ENCODE results near the gene ATCAY.
A peak's percentile ranks its signal among the peaks of the same experiment; 100 is the strongest.
"Not testable (repeated sequence)": the region's sequence is repeated elsewhere in the genome, so short reads cannot be mapped to it uniquely, and the experiment has no call there.

Gene ATCAY

GRCh38 chr19:3855320-3855719, 25.2 kb upstream of the ATCAY start:
- no peak overlapping the region for H2AFZ ChIP-seq (ENCODE audit: low read length, unreplicated experiment)
- peaks cover 2% of the 10 kb centered on the region for H3K4me1 ChIP-seq (ENCODE audit: control insufficient read depth, insufficient read depth, low read length, unreplicated experiment)

GRCh38 chr19:3857449-3858003, 23.0 kb upstream of the ATCAY start:
- Histone ChIP-seq H3K27ac (ENCODE audit: low read depth, low read length) (no peak overlapping the region), H3K36me3 (ENCODE audit: insufficient read depth, low read length) (no peaks in the 10 kb centered on the region), H3K79me2 (ENCODE audit: control insufficient read depth, insufficient read depth, low read length, unreplicated experiment) (peaks cover under 1% of the 10 kb centered on the region), H3K4me1 (ENCODE audit: control insufficient read depth, insufficient read depth, low read length, unreplicated experiment) (no peaks in the 10 kb centered on the region), H3K27me3 (ENCODE audit: insufficient read depth, low read length) (no peaks in the 10 kb centered on the region), H2AFZ (ENCODE audit: low read length, unreplicated experiment) (no peak overlapping the region), H3K4me3 (ENCODE audit: low read depth, low read length) (no peak overlapping the region)

More at GRCh38 chr19:3855320-3855719, 25.2 kb upstream of the ATCAY start:
- peaks cover 9% of the 10 kb centered on the region; the same call in 1 of the 2 replicates for H3K36me3 ChIP-seq (ENCODE audit: insufficient read depth, low read length)
- no peak overlapping the region for H3K4me3 ChIP-seq (ENCODE audit: low read depth, low read length)
- H3K27me3 ChIP-seq (ENCODE audit: insufficient read depth, low read length) = no peaks in the 10 kb centered on the region
- no peaks in the 10 kb centered on the region for H3K79me2 ChIP-seq (ENCODE audit: control insufficient read depth, insufficient read depth, low read length, unreplicated experiment)
- no peak overlapping the region for H3K27ac ChIP-seq (ENCODE audit: low read depth, low read length)

GRCh38 chr19:3860499-3860898, 20.0 kb upstream of the ATCAY start:
- Histone ChIP-seq H3K27ac (ENCODE audit: low read depth, low read length) (no peak overlapping the region), H3K4me1 (ENCODE audit: control insufficient read depth, insufficient read depth, low read length, unreplicated experiment) (no peaks in the 10 kb centered on the region), H3K79me2 (ENCODE audit: control insufficient read depth, insufficient read depth, low read length, unreplicated experiment) (peaks cover 7% of the 10 kb centered on the region), H3K4me3 (ENCODE audit: low read depth, low read length) (no peak overlapping the region), H3K27me3 (ENCODE audit: insufficient read depth, low read length) (no peaks in the 10 kb centered on the region), H2AFZ (ENCODE audit: low read length, unreplicated experiment) (no peak overlapping the region), H3K36me3 (ENCODE audit: insufficient read depth, low read length) (no peaks in the 10 kb centered on the region)

- H2AFZ ChIP-seq (ENCODE audit: low read length, unreplicated experiment) = no peak overlapping the region
- H3K4me3 ChIP-seq (ENCODE audit: low read depth, low read length) = no peak overlapping the region
- H3K36me3 ChIP-seq (ENCODE audit: insufficient read depth, low read length) = no peaks in the 10 kb centered on the region
- H3K27me3 ChIP-seq (ENCODE audit: insufficient read depth, low read length) = no peaks in the 10 kb centered on the region
- H3K79me2 ChIP-seq (ENCODE audit: control insufficient read depth, insufficient read depth, low read length, unreplicated experiment) = peaks cover 15% of the 10 kb centered on the region
- peaks cover 5% of the 10 kb centered on the region for H3K4me1 ChIP-seq (ENCODE audit: control insufficient read depth, insufficient read depth, low read length, unreplicated experiment)
- H3K27ac ChIP-seq (ENCODE audit: low read depth, low read length) = no peak overlapping the region
Observed at GRCh38 chr19:3862826-3863500, 17.5 kb upstream of the ATCAY start.

- Histone ChIP-seq H3K4me3 (ENCODE audit: low read depth, low read length) (no peak overlapping the region), H2AFZ (ENCODE audit: low read length, unreplicated experiment) (no peak overlapping the region), H3K27me3 (ENCODE audit: insufficient read depth, low read length) (no peaks in the 10 kb centered on the region), H3K27ac (ENCODE audit: low read depth, low read length) (no peak overlapping the region), H3K36me3 (ENCODE audit: insufficient read depth, low read length) (no peaks in the 10 kb centered on the region), H3K79me2 (ENCODE audit: control insufficient read depth, insufficient read depth, low read length, unreplicated experiment) (peaks cover 18% of the 10 kb centered on the region), H3K4me1 (ENCODE audit: control insufficient read depth, insufficient read depth, low read length, unreplicated experiment) (peaks cover 5% of the 10 kb centered on the region)
Observed at GRCh38 chr19:3863648-3864047, 16.8 kb upstream of the ATCAY start.

GRCh38 chr19:3866910-3867638, 13.4 kb upstream of the ATCAY start:
- Histone ChIP-seq H3K4me3 (ENCODE audit: low read depth, low read length) (no peak overlapping the region), H3K36me3 (ENCODE audit: insufficient read depth, low read length) (no peaks in the 10 kb centered on the region), H3K27me3 (ENCODE audit: insufficient read depth, low read length) (no peaks in the 10 kb centered on the region), H3K79me2 (ENCODE audit: control insufficient read depth, insufficient read depth, low read length, unreplicated experiment) (peaks cover 18% of the 10 kb centered on the region), H3K4me1 (ENCODE audit: control insufficient read depth, insufficient read depth, low read length, unreplicated experiment) (peaks cover 5% of the 10 kb centered on the region), H2AFZ (ENCODE audit: low read length, unreplicated experiment) (no peak overlapping the region), H3K27ac (ENCODE audit: low read depth, low read length) (no peak overlapping the region)

- no peaks in the 10 kb centered on the region for H3K27me3 ChIP-seq (ENCODE audit: insufficient read depth, low read length)
- H2AFZ ChIP-seq (ENCODE audit: low read length, unreplicated experiment) = peak overlapping the region; percentile 50
- H3K4me3 ChIP-seq (ENCODE audit: low read depth, low read length) = peak overlapping the region; percentile 86
- H3K79me2 ChIP-seq (ENCODE audit: control insufficient read depth, insufficient read depth, low read length, unreplicated experiment) = peaks cover 15% of the 10 kb centered on the region
- H3K36me3 ChIP-seq (ENCODE audit: insufficient read depth, low read length) = no peaks in the 10 kb centered on the region
- H3K27ac ChIP-seq (ENCODE audit: low read depth, low read length) = peak overlapping the region; percentile 26; the same call in 1 of the 2 replicates
- peaks cover 5% of the 10 kb centered on the region for H3K4me1 ChIP-seq (ENCODE audit: control insufficient read depth, insufficient read depth, low read length, unreplicated experiment)
Observed at GRCh38 chr19:3867971-3868769, 12.3 kb upstream of the ATCAY start.

- Histone ChIP-seq H3K4me1 (ENCODE audit: control insufficient read depth, insufficient read depth, low read length, unreplicated experiment) (peaks cover 5% of the 10 kb centered on the region), H3K4me3 (ENCODE audit: low read depth, low read length) (peak within 1 kb of the TSS; percentile 86), H3K36me3 (ENCODE audit: insufficient read depth, low read length) (no peaks in the 10 kb centered on the region), H3K27me3 (ENCODE audit: insufficient read depth, low read length) (no peaks in the 10 kb centered on the region), H3K79me2 (ENCODE audit: control insufficient read depth, insufficient read depth, low read length, unreplicated experiment) (peaks cover 15% of the 10 kb centered on the region), H2AFZ (ENCODE audit: low read length, unreplicated experiment) (peak within 1 kb of the TSS; percentile 50), H3K27ac (ENCODE audit: low read depth, low read length) (peak within 1 kb of the TSS; percentile 26; the same call in 1 of the 2 replicates)
Observed at GRCh38 chr19:3868770-3869456, 11.6 kb upstream of the ATCAY start, which contains the start of gene ZFR2. TSS of gene ZFR2 (minus strand) at chr19:3869038. CDS start at chr19:3869017, 21 bp downstream.

- H3K27me3 ChIP-seq (ENCODE audit: insufficient read depth, low read length) = peaks cover 3% of the 10 kb centered on the region; the same call in 1 of the 2 replicates
Observed at GRCh38 chr19:3873151-3873550, 7.3 kb upstream of the ATCAY start.

GRCh38 chr19:3874695-3875094, 5.8 kb upstream of the ATCAY start:
- not testable (repeated sequence) for H2AFZ ChIP-seq (ENCODE audit: low read length, unreplicated experiment); H3K4me3 ChIP-seq (ENCODE audit: low read depth, low read length); H3K79me2 ChIP-seq (ENCODE audit: control insufficient read depth, insufficient read depth, low read length, unreplicated experiment); H3K36me3 ChIP-seq (ENCODE audit: insufficient read depth, low read length); H3K4me1 ChIP-seq (ENCODE audit: control insufficient read depth, insufficient read depth, low read length, unreplicated experiment); H3K27ac ChIP-seq (ENCODE audit: low read depth, low read length)
- H3K27me3 ChIP-seq (ENCODE audit: insufficient read depth, low read length) = peaks cover 10% of the 10 kb centered on the region; the same call in 1 of the 2 replicates

More at GRCh38 chr19:3873151-3873550, 7.3 kb upstream of the ATCAY start:
- no peak overlapping the region for H3K27ac ChIP-seq (ENCODE audit: low read depth, low read length)
- no peaks in the 10 kb centered on the region for H3K36me3 ChIP-seq (ENCODE audit: insufficient read depth, low read length)
- peaks cover 1% of the 10 kb centered on the region for H3K79me2 ChIP-seq (ENCODE audit: control insufficient read depth, insufficient read depth, low read length, unreplicated experiment)
- H3K4me3 ChIP-seq (ENCODE audit: low read depth, low read length) = no peak overlapping the region
- no peaks in the 10 kb centered on the region for H3K4me1 ChIP-seq (ENCODE audit: control insufficient read depth, insufficient read depth, low read length, unreplicated experiment)
- H2AFZ ChIP-seq (ENCODE audit: low read length, unreplicated experiment) = no peak overlapping the region

Measured in ACC112 (cell line).